ENCODE measurements around the gene PRICKLE1.
A peak's percentile ranks its signal among the peaks of the same experiment; 100 is the strongest.

PRICKLE1 gene

DNA sequence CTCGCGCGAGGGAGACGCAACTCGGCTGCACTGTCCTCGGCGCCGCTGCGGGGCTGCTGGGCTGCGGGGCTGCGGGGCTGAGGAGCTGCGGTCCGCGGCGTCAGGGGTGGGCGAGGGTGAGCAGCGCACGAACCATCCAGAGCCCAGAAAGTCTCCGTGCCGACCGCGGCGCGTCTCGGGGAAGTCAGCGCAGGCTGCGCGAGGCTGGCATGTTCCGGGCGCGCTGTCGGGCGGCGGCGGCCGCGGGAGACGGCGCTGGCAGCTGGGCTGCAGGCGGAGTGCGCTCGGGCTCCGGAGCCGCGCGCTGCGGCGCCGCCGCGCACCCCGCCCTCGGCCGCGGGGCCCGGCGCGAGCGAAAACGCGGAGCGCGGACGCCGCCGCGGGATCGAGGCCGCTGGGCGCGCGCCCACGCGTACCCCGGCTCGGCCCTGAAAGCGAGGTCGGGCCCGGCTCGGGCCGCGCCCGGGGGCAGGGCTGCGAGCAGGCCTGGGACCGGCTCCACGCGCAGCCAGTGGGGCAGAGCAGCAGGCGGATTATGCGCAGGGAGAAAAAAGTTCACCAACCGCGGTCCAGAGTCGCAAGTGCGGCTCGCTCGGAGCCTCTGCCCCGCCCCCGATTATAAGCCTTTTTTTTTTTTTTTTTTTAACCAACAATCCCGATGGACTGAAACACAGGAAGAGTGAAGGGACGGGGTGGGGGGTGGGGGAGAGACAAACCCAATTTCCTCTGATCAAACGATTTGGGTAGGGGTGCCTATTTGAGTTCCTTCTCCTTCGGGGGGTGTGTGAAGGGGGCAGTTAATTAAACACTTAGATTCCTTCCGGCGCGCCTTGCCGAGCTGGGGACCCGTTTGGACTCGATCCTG lies at the start of gene PRICKLE1:
TSS of gene PRICKLE1 (minus strand) at position 282 of the 865 bp plus-strand sequence. CDS start 117,230 bp downstream, outside the sequence.
- peak; percentile 33 for DNase-seq

DNA sequence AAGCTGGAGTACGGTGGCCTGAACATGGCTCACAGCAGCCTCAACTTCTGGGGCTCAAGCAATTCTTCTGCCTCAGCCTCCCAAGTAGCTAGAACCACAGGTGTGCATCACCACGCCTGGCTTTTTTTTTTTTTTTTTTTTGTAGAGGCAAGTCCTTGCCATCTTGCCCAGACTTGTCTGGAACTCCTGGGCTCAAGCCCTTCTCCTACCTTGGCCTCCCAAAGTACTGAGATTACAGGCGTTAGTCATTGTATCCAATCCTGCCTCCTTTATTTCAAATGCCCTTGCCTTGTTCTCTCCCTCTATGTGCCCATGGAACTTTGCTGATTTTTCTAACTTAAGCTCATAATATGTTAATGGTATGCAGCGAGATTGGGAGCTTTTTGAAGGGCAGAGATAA lies 49.2 kb upstream of the PRICKLE1 start:
- DNase-seq: no peak

DNA sequence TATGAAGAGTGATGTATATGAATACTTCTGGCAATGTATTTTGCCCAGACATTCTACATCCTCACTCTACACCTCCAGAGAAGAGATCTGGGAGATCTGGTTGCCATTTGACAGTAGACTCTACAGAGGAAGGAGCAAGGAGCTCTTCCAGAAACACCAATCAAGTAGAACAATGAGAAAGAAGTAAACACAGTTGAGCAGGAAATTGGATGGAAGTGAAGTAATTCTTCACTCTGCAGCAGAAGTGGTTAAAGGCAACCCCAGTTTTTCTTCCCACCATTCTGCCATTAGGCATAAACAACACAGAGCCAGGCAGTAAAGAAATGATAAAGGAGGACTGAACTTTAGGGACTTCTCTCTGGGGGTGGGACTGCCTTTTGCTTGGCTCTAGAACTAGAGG lies 48.5 kb upstream of the PRICKLE1 start:
- DNase-seq: no peak

DNA sequence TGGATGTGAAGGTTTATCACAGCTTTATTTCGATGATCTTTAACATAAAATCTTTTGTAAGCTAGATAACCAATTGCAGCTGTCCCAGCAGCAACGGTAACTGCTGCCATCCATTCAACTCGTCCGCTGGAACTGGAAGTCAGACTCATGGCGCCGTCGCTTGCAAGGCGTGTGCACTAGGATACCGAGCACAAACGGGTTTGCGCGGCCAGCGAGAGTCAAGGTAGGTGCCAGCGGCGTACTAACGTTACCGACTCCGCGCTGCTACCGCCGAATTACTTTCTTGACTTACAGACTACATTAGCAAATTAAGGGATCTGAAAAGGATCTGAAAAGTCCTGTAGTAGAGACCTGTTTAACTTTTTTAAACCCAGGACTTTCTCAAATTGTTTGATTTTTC lies 47.4 kb upstream of the PRICKLE1 start:
- DNase-seq: no peak

DNA sequence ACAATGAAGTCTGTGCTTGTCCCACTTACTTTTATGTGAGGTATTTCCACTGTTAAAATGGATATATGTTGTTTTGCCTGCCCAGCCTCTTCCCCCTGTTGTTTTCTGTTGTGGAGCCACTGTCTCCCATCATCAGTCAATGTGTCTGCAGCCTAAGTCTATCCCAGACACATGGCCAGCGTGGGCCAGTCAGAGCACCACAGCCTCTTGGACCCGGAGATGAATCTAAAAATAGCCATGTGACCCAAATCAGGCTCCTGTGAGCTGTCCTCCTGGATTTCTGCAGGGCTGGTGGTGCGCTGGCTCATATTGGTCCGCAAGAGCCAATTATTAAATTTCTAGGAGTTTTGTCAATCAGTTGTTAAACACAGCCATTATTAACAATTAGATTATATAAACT lies 44.0 kb upstream of the PRICKLE1 start:
- no peak for DNase-seq

DNA sequence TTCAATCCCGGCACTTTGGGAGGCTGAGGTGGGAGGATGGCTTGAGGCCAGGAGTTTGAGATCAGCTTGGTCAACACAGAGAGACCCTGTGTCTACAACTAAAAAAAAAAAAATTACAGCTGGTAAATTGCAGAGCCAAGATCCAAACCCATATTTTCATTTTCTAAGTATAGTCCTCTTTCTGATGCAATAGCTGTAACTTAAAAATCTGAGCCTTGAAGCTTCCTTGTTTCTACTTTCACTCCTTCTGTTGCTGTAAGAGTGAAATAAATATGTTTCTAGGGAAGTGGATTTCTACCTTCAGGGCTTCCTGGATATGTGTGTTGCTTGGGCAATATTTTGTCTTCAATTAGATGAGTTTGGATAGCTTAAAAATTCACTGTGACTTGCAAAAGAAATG lies 42.0 kb upstream of the PRICKLE1 start:
- DNase-seq: no peak

DNA sequence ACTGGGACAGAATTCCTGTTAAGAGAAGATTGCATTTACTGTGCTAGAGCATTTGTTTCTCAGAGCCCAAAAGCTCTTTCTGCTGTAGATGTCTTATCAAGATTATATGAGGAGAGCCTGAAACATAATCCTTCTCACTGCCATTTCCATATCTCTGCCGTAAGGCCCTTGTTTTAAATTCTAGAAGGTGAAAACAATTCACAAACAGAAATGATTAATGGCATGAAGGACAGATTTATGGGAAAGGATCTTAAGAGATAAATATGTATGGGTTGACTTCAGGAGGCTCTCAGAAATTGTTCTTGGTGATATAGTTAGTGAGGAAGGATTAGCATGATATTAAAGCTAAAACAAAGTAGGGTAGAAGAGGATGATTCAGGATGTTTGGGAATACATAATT lies 40.8 kb upstream of the PRICKLE1 start:
- no peak for DNase-seq

DNA sequence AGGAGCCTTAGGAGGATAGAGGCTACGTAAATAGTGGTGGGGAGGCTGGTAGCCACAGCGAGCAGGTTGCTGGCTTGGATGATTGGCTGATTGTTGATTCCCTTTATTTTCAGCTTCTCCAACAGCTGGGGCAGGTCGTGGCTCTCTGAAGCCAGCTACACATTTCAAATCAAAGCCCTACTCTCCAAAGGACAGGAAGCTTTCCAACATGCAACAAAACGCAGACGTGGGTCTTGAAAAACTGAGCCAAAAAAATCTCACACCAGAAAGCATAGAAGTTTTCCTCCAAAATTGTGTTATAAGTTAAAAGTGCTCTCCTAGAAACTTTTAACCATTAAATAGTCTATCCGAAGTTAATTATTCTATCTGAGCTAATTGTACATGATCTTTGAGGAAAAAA lies 37.6 kb upstream of the PRICKLE1 start:
- DNase-seq: no peak

DNA sequence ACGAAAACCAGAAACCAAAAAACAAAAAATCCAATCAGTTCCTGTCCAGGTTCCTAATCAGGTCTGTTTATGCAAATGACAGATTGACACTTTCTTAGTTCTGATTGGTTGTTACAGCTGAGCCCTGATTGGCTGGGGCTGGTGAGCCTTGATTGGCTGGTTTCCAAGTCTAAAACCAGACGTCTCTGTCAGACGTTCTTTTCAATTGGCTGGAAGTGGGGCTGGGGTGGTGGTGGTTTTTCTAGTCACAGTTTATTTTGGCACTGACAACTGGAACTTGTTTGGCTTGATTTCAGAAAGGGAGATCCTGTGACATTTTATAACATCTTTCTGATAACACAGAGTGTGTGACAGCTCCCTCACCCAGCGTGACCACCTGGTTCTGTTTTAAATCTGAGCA lies 36.1 kb upstream of the PRICKLE1 start:
- no peak for DNase-seq

DNA sequence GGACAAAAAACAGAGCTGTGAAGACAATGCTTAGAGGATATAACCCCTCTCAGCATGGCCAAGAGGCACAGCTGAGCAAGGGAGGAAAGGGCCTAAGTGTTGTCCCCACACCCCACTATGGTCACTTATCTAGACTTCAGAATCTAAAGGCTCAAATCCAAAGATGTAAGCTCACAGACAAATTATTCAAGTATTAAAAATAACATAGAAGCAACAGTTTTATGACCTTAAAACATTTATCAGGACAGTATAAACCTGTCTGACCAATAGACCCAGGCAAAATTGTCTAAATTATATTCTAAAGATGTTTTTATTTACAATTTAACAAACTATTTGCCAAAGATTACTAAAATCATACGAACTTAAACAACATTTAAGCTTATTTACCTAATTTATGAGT lies 28.1 kb upstream of the PRICKLE1 start:
- no peak for DNase-seq

DNA sequence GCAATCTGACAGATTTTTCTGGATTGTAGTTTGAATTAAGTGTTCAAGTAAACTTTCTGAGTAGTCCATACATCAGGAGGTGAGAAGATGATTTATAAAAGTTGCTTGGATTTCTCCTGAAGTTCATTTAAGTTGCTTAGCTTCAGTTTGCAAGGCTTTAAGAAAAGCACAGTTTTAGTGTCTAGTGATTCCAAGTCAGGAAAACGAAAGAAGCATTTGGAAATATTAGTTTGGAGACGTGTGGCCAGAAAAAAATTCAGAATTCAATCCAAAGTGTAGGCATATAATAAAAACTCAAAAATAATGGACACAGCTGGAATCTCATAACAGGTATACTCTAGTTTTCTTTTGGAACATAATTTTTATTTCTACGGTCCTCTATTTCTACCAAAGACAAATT lies 25.5 kb upstream of the PRICKLE1 start:
- no peak for DNase-seq

DNA sequence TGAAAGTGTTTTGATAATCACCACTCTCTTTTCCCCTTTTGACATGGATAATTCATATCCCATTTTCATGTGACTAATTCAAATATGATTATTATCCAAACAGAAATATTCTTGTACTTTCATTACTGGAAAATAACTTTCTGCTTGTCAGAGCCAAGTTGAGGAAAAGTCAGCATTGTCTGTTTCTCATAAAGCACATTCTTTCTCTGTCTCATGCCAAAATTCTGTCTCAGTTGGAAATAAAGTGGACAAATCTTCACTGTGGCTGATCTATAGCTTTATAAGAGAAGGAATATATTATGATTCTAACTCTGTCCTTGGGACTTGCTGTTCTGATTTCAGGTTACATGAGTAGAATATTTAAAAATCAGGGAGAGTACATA lies 22.7 kb upstream of the PRICKLE1 start:
- DNase-seq: no peak

DNA sequence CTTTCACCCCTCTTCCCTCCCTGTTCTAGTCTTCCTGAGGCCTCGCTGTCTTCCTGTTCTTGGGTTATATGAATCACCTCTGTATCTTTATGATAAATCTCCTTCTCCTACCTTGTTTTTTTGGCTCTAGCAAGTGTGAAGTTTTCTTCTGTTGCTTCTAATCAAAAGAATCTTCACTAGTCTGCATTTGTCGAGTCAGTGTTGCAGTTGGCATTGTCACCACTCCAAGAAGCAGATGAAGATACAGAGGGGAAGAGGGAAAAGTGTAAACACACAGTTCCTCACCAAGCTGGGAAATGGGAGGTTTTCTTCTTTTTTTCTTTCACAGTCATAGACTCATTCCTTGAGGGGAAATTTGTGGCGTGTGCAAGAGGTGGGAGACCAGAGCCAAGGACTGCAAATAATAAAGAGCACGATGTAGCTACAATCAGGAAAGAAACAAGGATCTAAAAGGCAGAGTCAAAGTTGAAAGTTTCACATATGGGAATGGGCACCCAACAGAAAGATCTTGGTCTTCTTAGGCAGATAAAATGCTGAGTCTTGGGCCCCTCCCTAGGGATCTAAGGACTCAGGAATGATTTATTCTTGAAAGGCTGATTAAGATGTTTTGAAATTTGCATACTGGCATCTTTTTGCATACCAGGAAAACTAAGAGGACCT lies 22.2 kb upstream of the PRICKLE1 start:
- DNase-seq: no peak

DNA sequence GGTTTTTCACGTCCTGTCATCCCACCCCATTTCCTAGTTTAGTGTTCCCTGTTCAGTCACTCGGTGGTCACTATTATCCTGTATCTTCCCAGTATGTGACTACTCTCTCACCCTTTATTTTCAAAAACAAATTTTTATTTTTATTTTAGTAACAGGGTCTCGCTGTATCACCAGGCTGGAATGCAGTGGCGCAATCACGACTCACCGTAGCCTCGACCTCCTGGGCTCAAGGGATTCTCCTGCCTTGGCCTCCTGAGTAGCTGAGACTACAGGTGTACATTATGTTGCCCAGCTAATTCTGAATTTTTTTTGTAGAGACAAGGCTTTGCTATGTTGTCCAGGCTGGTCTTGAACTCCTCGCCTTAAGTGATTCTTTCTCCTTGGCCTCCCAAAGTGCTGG lies 20.1 kb upstream of the PRICKLE1 start:
- DNase-seq: peak; percentile 74

DNA sequence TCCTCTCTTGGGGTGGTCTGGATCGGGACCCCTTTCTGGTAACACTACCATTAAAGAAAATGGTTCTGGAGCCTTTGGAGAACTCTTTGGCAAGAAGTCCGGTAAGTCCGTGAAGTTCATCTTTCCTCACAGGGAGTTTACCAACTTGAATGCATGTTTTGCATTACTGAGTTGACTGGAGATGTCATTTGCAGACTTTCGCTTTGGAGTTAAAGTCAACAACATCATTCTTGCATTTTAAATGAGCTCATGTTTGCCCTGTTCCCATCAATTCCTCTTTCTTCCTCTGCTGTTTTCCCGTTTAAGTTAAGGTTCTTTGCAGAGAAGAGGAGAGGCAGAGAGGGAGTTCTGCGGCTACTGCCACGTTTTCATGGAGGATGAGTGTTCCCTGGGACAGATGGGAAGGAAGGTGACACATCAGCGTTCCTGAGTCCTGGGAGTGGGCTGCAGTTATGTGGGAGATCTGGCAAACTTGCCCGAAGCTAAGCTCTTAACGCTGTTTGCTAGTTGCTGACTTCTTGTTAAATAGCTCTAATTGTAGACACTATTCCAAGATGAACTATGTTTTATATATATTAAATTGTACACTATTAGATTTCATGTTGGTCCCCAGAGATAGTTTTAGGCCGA lies 18.8 kb upstream of the PRICKLE1 start:
- no peak for DNase-seq

DNA sequence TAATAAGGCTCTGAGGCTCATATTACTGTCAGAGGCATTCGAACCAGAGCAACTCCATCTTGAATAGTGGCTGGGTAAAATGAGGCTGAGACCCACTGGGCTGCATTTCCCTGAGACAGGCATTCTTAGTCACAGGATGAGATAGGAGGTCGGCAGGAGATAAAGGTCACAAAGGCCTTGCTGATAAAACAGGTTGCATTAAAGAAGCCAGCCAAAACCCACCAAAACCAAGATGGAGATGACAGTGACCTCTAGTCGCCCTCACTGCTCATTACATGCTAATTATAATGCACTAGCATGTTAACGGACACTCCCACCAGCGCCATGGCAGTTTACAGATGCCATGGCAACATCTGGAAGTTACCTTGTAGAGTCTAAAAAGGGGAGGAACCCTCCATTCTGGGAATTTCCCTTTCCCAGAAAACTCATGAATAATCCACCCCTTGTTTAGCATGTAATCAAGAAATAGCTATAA lies 18.1 kb upstream of the PRICKLE1 start:
- DNase-seq: no peak

DNA sequence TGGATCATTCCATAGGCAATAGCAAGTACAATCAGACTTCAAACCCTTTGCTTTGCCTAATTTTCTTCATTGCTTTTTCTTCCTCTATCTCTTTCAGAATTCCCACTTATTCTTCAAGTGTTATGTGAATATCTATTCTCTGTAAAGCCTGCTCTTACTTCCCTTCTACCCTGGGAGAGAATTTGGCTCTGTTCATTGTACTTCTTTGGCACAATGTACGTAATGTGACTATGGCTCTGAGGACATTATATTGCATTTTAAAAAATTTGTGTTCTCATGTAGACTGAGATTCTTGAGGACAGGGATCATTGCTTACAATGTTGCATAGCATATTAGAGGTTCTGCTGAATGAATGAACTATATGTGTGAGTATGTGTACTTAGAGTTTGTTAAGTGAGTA lies 16.9 kb upstream of the PRICKLE1 start:
- no peak for DNase-seq

DNA sequence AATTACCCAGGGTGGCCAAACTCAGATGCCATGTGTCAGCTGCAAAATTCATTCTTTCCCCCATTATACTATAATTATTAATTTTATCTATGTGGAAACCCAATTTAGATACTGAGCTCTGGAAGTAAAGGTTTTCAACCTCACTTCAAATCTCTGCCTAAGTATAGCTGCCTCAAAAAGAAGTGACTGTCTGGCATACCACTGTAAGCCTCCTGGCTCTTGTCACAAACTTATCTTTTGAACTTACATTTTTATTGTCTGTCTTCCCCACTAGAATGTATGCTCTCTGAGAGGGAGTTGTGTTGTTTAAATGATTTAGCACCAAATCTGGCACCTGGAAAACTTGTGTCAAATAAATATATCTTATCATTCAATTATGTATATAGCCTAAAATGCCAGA lies 16.1 kb upstream of the PRICKLE1 start:
- DNase-seq: no peak

DNA sequence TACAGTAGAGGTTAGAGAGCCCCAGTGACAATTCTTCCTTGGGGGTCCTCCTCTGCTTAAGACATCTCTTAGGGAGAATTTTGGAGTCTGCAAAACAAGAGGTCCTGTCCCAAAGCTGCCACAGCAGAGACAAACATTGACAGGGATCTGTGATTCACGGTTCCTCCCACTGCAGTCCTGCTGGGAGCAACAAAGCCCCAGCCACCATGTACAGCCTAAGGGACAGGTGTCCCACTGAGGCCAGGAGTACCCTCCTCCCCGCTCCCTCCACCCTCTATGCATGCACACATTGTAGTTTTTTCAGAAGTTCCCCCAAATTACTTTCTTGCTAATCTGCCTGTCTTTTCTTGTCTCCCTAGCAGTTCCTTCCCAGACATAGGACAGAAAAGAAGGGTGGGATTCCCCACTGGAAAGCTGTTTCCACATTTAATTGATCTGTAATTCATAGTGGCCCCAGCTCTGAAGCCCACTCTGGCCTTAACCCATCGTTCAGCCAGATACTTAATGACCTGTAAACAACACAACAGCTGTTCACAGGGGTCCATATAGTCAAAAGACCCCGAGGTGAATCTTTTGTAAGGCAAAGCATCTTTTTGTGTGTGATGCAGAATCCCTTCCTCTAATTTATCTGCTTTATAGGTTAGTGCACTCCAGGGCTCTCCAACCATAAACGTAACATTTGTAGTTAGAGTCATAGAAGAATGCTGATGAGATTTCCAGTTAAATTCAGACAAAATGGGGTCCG lies 13.9 kb upstream of the PRICKLE1 start:
- DNase-seq: no peak

DNA sequence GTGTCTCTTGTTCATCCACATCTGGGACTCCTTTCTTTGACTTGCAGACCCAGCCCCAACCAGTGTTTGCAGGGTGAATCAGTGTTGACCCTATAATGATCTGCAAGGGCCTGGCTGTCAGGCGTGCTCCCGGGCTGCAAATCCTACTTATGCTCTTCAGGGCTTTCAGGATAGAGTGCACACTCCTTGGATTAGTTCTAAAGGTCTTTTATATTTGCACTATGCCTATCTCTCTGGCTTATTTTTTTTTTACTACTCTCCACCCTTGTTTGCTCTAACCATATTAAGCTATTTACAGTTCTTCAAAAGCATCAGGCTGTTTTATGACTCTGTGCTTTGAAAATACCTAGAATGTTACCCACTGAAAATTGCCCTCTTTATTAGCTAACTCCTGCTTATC lies 4.3 kb upstream of the PRICKLE1 start:
- DNase-seq: no peak

DNA sequence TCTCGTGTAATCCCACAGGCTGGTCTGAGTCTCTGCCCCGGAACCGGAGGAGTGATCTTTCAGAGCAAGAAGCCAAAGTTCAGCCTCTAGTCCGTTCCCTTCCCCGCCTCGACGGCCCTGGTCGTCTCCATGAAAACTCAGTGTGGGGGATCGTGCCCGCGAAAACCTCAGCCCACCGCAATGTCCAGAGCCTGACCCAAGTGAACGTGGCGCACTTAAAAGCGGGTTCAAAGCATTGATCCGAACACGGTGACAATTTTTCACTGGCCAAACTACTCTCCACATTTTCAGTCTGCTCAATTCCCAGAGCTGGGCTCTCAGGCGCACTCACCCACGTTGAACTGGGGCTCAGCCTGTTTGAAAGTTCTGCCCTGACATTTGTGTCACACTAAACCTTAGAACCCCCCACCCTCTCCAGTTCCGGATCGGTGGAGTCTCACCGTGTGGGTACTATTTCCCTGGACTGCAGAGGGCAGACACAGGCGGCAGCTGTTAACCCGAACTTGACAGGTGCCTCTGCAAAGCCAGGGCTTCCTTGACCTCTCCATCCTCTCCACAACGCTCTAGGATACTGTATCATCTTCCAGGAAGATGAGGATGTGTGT lies 886 bp upstream of the PRICKLE1 start:
- no peak for DNase-seq

DNA sequence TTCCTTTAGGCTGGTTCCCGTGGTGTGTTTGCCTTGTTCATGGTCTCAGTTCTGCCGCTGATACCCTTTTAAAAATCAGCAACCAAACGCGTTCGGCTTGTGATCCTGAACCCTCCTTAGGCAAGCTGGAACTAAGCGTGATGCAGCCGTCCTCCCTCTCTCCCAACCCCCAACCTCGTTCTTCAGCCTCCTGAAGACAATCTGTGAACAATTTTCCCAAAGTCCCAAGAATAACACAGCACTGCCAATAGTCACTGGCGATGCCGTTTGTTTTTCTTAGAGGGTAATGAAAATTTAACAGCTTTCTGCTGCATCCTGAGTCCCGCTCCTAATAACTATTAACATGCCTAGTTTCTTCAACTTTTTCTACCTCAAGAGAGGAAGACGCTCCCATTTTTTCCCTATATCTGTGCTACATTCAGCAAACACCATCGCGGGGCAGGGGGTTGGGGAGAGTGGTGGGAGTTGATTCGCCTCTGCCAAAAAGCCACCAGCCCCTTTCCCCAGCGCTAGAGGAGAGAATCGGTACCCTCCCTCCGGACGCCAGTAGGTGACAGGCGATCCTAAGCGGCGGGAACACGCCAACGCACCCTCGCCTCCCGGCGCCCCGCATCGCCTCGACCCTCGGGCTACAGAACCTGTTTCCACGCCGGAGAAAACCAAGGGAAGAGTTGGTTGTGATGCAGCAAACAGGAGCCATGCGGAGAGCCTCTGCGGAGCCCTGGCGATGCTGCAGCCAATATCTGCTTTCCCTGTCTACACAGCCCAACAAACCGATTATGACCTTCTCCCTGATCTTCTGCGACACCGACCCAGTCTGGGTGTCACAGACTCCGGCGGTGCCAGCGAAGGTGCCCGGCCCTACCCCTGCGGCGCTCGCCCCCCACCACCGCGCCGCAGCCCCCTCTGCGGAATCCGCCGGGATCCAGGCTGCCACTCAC lies 752 bp downstream of the PRICKLE1 start:
- peak; percentile 26 for DNase-seq
